Measurements from ENCODE around the gene CHIC2.

The CHIC2 gene

GRCh38 chr4:54093324-54094240, 29.2 kb upstream of the CHIC2 start:
- DNase-seq (ENCODE audit: low read depth), result no peak

- no peak for DNase-seq (ENCODE audit: low read depth)
Measured at GRCh38 chr4:54092405-54093323, 28.3 kb upstream of the CHIC2 start.

GRCh38 chr4:54091637-54092404, 27.4 kb upstream of the CHIC2 start:
- peak; percentile 54 for DNase-seq (ENCODE audit: low read depth)

DNA sequence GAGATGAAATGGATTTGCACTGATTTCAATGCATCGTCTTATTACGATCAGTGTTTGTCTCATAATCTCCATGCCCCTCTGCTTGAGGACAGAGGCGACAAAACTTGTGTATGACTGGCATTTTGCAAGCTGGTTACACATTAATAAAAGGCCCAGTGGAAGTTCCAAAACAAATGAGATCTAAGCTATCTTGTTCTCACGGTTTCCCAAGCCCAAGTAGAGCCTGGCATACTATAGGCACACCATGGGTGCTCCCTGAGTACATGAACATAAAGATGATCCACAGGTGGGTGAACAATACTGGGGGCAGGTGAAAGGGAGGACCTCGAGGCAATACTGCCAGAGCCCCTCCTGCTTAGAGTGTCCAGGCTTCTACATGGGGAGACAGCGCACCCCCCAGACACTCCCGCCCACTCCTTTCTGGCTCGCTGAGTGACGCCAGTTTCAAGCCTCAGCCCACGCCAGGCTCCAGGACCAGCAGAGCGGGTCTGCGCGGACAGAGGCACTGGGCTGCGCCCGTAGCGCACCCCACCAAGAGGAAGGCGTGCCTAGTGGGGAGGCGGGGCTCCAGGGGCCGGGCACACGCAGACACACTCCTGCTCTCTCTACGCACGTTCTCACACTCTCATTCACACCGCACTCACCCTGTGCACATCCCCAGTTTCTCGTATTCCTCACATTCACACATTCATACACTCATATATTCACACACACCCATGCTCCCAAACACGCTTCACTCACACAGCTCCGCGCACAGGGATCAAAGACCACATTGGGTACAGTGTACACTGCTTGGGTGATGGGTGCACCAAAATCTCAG, 26.6 kb upstream of the CHIC2 start:
- DNase-seq (ENCODE audit: low read depth), result no peak

DNA sequence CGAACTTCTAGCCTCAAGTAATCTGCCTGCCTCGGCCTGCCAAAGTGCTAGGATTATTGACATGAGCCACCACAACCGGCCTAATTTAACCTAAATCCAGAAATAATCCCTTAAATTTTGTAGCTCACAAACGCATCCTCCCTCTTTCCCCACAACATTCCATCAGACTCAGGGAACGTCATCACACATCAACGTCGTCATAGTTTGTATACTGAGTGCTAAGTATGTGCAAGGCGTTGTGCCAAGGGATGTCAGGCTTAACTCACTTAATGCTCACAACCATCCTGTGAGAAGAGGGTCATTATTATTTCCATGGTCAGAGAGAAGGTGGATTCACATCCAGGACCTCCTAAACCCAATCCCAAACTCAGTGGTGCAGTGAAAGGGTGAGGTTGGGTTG, 26.0 kb upstream of the CHIC2 start:
- no peak for DNase-seq (ENCODE audit: low read depth)

- no peak for DNase-seq (ENCODE audit: low read depth)
Measured at GRCh38 chr4:54089875-54090274, 25.5 kb upstream of the CHIC2 start.

GRCh38 chr4:54085284-54085683, 20.9 kb upstream of the CHIC2 start:
- DNase-seq (ENCODE audit: low read depth), result peak; percentile 85

DNA sequence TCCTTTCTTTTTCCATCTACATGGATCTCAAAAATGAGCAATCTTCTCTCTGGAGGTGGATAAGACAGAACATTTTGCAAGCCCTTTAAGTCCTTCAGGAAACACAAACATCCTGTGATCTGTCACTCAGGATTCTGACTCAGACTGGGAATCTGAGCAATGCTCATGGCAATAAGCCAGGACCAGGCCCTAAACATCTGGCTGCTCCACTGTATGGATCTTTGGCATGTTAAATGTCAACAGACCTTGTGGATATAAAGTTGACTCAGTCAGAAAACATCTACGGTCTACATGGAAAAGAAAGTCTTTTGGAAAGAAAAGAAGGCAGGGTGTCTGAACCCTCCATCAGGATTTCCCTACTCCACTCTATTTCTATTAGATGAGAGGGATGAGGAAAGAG, 17.8 kb upstream of the CHIC2 start:
- DNase-seq (ENCODE audit: low read depth), result peak; percentile 99

GRCh38 chr4:54077812-54078211, 13.4 kb upstream of the CHIC2 start:
- peak; percentile 28 for DNase-seq (ENCODE audit: low read depth)

DNA sequence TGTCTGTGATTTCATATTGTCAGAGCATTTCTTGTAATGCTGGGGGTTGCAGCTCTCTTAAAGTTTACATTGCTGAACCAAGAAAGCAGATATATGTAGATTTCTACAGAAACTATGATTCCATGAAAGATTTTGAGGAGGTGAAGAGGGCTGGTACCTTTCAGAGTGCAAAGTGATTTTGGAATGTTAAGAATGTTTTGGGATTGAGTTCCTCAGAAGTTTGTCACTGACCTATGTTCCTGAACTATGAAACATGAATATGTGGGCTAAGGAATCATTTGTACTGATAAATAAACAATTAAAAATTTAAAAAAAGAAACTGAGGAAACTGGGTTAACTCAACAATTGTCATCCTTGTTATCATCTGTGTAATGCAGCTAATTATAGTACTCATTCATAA, 12.3 kb upstream of the CHIC2 start:
- no peak for DNase-seq (ENCODE audit: low read depth)

DNA sequence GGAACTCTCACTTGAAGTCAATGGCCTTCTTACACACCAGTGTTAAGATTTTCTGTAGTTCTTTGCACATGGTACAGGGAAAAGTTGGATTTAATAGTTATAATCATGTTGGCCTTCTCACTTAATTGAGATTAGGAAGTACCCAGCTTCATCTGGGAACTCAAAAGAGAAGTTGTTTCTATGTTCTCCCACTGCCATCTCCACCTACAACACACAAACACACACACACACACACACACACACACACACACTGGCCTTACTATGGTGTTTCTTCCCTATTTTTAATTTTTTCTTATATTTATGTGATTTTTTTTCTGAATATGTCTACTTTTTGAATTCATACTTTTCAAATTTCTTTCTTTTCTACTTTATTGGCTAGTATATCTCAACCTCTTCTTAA, 10.0 kb upstream of the CHIC2 start:
- no peak for DNase-seq (ENCODE audit: low read depth)

DNA sequence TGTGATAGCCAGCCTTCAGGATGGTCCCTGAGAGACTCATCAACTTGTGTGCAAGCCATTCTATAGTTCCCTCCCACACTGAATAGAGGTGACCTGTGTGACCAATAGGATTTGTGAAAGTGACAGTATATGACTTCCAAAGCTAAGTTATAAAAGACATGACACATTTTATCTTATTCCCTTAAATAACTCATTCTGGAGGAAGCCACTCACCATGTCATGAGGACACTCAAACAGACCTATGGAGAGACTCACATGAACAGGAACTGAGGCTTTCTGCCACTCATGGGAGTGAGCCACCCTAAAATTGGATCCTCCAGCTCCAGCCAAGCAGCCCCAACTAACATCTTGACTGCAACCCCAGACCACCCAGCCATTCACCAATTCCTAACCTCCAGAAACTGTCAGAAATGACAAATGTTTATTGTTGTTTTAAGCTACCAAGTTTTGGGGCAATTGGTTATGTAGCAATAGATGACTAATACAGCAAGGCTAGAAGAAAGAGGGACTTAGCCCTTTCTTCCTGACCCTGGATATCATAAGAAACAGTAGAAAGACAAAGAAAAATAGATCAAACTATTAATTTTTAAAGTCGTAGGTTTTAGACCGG, 9.0 kb upstream of the CHIC2 start:
- peak; percentile 61 for DNase-seq (ENCODE audit: low read depth)

- DNase-seq (ENCODE audit: low read depth), result peak; percentile 79
Measured at GRCh38 chr4:54067166-54067565, 2.8 kb upstream of the CHIC2 start.

GRCh38 chr4:54066718-54067129, 2.3 kb upstream of the CHIC2 start:
- DNase-seq (ENCODE audit: low read depth), result no peak

- DNase-seq (ENCODE audit: low read depth), result no peak
Measured at GRCh38 chr4:54066088-54066415, 1.6 kb upstream of the CHIC2 start.

GRCh38 chr4:54065282-54066087, 1.1 kb upstream of the CHIC2 start:
- DNase-seq (ENCODE audit: low read depth), result no peak

DNA sequence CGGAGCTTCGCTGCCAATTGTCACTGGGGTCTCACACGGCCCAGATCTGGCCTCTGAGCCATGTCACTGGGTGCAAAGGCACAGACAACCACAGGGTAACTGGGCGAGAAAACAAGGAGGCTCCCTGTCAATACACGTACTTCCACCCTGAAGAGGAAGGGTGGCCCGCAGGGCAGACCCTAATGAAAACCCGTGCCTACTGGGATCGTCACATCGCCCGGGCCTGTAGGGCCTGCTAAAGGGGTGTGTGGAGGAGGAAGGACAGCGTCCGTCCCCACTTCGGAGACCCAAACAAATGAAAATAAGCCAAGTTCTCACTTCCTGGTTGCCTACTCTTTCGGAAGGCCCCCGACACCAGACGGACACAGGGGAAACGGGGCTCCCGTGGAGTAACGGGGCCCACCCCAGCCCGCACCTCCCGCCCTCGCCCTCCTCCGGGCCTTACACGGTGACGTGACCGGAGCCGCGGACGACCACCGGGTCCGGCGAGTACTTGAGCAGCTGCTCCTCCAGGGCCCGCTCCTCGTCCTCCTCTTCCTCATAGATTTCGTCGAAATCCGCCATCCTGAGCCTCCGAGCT, 578 bp downstream of the CHIC2 start:
- peak; percentile 24 for DNase-seq (ENCODE audit: low read depth)

DNA sequence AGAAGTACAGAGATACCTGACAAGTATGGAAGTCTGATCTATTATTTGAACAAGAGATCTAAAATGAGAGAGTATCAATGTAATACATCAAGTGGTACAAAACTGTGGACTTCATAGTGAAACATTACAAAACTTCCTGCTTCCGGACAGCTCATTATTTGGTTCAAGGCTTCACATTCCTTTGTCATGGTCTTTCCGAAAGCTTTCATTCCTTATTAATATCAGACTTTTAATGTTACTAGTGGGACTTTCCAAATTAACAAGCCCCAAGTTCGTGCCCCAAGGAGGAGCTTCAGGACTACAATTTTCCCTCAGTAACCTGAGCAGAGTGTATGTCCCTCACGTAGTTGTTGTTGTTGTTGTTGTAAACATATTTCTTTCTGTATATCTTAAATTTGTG, 1.2 kb downstream of the CHIC2 start:
- peak; percentile 56 for DNase-seq (ENCODE audit: low read depth)

- no peak for DNase-seq (ENCODE audit: low read depth)
Measured at GRCh38 chr4:54062392-54062791, 2.0 kb downstream of the CHIC2 start.

GRCh38 chr4:54061873-54062272, 2.5 kb downstream of the CHIC2 start:
- DNase-seq (ENCODE audit: low read depth), result no peak
